ENCODE results near the gene HECTD4. TPM values are rescaled to one million over a fixed set of nuclear protein-coding genes. Genes with fewer than 3 reads are reported as not detected.
"Not testable (repeated sequence)": the region's sequence is repeated elsewhere in the genome, so short reads cannot be mapped to it uniquely, and the experiment has no call there.

The HECTD4 gene
- total RNA-seq, 2 experiments from 2014 or later = 39.3 to 47.8 TPM

DNA sequence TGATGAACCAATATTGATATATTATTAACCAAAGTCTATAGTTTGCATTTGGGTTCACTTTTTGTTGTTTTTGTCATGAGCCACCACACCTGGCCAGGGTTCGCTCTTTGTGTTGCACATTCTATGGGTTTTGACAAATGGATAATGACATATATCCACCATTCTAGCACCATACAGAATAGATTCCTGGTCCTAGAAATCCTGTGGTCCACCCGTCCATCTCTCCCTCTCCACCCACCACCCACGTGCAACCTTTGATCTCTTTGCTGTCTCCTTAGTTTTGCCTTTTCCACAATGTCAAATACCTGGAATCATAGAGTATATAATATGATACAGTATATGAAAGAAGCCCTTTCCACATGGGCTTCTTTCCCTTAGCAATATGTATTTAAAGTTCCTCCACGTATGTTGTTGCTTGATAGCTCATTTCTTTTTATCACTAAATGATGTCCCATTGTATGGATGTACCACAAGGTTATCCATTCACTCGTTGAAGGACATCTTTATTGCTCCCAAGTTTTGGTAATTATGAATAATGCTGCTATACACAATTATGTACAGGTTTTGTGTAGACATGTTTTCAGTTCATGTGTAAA lies 19.8 kb upstream of the HECTD4 start:
- ChIA-PET CTCF (interaction anchor here (0.7 to 1.3 kb wide), 3 partner anchors 9 to 18 kb away, joined by 3 to 5 read pairs (median 4); no protein-coding TSS in a partner anchor), POLR2A (no interaction called here)
- Mint-ChIP-seq H3K27me3 (ENCODE audit: low read depth) (no peaks in the 10 kb centered on the region), H3K27ac (no peak overlapping the region), H3K4me3 (no peak overlapping the region), H3K9me3 (ENCODE audit: insufficient read depth) (no peaks in the 10 kb centered on the region), H3K4me1 (ENCODE audit: low read depth) (peaks cover 17% of the 10 kb centered on the region), H3K36me3 (ENCODE audit: low read depth) (peaks cover 28% of the 10 kb centered on the region)
- DNase-seq (no peak), ATAC-seq (no peak)

DNA sequence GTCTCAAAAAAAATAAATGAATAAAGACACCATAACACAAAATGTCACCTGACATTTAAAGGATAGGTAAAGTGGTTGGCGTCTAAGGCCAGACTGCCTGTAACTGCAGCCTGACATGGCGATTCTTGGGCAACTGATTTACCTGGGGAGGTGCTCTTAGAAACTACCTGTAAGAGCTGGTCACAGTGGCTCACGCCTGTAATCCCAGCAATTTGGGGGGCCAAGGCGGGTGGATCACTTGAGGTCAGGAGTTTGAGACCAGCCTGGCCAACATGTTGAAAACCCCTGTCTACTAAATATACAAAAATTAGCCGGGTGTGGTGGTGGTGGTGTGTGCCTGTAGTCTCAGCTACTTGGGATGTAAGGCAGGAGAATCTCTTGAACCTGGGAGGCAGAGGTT lies 18.8 kb upstream of the HECTD4 start:
- DNase-seq (no peak), ATAC-seq (no peak)
- H3K4me3 Mint-ChIP-seq = no peak overlapping the region
- H3K27ac Mint-ChIP-seq = no peak overlapping the region
- POLR2A ChIA-PET = interaction anchor here (0.6 kb wide), 2 partner anchors 577 to 637 kb away, joined by 3 to 4 read pairs; no protein-coding TSS in a partner anchor
- H3K27me3 Mint-ChIP-seq (ENCODE audit: low read depth) = peaks cover 7% of the 10 kb centered on the region
- H3K9me3 Mint-ChIP-seq (ENCODE audit: insufficient read depth) = no peaks in the 10 kb centered on the region
- H3K4me1 Mint-ChIP-seq (ENCODE audit: low read depth) = peaks cover 9% of the 10 kb centered on the region
- H3K36me3 Mint-ChIP-seq (ENCODE audit: low read depth) = peaks cover 19% of the 10 kb centered on the region
- CTCF ChIA-PET = no interaction called here

DNA sequence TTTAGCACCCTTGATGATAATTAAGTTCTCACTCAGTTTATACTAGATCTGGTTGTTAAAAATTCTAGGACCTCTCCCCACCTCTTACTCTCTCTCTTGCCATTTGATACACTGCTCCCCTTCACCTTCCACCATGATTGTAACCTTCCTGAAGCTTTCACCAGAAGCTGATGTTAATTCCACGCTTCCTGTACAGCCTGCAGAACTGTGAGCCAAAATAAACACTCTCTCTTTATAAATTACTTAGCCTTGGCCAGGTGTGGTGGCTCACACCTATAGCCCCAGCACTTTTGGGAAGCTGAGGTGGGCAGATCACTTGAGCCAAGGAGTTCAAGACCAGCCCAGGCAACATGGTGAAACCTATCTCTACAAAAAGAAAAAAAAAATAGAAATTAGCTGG lies 11.1 kb upstream of the HECTD4 start:
- ChIA-PET CTCF (no interaction called here), POLR2A (no interaction called here)
- no peak overlapping the region for H3K4me3 Mint-ChIP-seq
- ATAC-seq (no peak), DNase-seq (no peak)
- H3K36me3 Mint-ChIP-seq (ENCODE audit: low read depth) = no peaks in the 10 kb centered on the region
- peaks cover 9% of the 10 kb centered on the region for H3K27me3 Mint-ChIP-seq (ENCODE audit: low read depth)
- H3K9me3 Mint-ChIP-seq (ENCODE audit: insufficient read depth) = peaks cover 4% of the 10 kb centered on the region
- no peak overlapping the region for H3K27ac Mint-ChIP-seq
- H3K4me1 Mint-ChIP-seq (ENCODE audit: low read depth) = no peaks in the 10 kb centered on the region

DNA sequence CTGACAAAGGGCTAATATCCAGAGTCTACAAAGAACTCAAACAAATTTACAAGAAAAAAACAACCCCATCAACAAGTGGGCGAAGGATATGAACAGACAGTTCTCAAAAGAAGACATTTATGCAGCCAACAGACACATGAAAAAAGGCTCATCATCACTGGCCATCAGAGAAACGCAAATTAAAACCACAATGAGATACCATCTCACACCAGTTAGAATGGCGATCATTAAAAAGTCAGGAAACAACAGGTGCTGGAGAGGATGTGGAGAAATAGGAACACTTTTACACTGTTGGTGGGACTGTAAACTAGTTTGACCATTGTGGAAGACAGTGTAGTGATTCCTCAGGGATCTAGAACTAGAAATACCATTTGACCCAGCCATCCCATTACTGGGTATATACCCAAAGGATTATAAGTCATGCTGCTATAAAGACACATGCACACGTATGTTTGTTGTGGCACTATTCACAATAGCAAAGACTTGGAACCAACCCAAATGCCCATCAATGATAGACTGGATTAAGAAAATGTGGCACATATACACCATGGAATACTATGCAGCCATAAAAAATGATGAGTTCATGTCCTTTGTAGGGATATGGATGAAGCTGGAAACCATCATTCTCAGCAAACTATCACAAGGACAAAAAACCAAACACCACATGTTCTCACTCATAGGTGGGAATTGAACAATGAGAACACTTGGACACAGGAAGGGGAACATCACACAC lies 7.9 kb upstream of the HECTD4 start:
- H3K27ac Mint-ChIP-seq; H3K4me3 Mint-ChIP-seq; DNase-seq; H3K9me3 Mint-ChIP-seq (ENCODE audit: insufficient read depth); H3K36me3 Mint-ChIP-seq (ENCODE audit: low read depth); H3K27me3 Mint-ChIP-seq (ENCODE audit: low read depth); POLR2A ChIA-PET; H3K4me1 Mint-ChIP-seq (ENCODE audit: low read depth); ATAC-seq: not testable (repeated sequence)
- CTCF ChIA-PET = interaction anchor here (0.8 kb wide), 1 partner anchor 192 kb away, joined by 4 read pairs; no protein-coding TSS in a partner anchor

DNA sequence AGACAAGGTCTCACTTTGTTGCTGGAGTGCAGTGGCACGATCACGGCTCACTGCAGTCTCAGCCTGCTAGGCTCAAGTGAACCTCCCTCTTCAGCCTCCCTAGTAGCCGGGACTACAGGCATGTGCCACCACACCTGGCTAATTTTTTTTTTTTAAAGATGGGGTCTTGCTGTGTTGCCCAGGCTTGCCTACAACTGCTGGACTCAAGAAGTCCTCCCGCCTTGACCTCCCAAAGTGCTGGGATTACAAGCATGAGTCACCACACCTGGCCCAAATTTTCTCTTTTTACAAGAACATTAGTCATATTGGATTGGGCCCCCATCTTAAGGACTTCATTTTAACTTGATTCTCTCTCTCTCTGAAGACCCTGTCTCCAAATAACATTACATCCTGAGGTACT lies 7.0 kb upstream of the HECTD4 start:
- POLR2A ChIA-PET = interaction anchor here (0.7 kb wide), 1 partner anchor 264 kb away, joined by 3 read pairs; the partner anchor contains the start of gene TRAFD1
- CTCF ChIA-PET = interaction anchor here (0.8 to 3.9 kb wide), 2 partner anchors 191 to 192 kb away, joined by 4 to 109 read pairs; no protein-coding TSS in a partner anchor
- Mint-ChIP-seq H3K4me1 (ENCODE audit: low read depth) (peaks cover 10% of the 10 kb centered on the region), H3K36me3 (ENCODE audit: low read depth) (no peaks in the 10 kb centered on the region), H3K27ac (no peak overlapping the region), H3K27me3 (ENCODE audit: low read depth) (peaks cover 5% of the 10 kb centered on the region), H3K4me3 (no peak overlapping the region), H3K9me3 (ENCODE audit: insufficient read depth) (no peaks in the 10 kb centered on the region)
- ATAC-seq (no peak), DNase-seq (no peak)

DNA sequence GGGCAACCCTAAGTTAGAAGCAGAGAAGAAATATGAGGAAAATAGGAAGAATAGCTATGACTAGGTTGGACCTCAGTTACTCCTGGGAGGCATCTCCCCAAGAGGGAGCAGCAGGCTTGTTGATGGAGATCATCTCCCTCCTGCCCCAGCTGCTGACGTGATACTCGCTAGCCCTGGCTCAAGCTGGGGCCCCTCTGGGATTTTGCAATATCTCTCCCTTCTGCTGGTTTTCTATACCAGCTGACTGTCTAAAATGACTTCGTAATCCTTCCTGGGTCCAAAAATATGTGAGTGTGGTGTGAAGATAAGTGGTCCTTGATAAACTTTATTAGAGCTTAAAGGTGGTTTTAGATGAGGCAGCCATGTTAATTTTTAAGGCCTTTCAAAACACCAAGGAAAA lies 4.5 kb upstream of the HECTD4 start:
- H3K27ac Mint-ChIP-seq = no peak overlapping the region
- H3K4me1 Mint-ChIP-seq (ENCODE audit: low read depth) = peaks cover 14% of the 10 kb centered on the region
- H3K36me3 Mint-ChIP-seq (ENCODE audit: low read depth) = no peaks in the 10 kb centered on the region
- ChIA-PET CTCF (interaction anchor here (0.6 to 3.9 kb wide), 43 partner anchors 9 to 756 kb away, joined by 3 to 109 read pairs (median 4); no protein-coding TSS in a partner anchor), POLR2A (interaction anchor here (1.0 to 1.1 kb wide), 2 partner anchors 189 to 262 kb away, joined by 4 read pairs; partner anchors contain the start of gene TRAFD1)
- no peak for ATAC-seq
- DNase-seq = no peak
- no peak overlapping the region for H3K4me3 Mint-ChIP-seq
- H3K27me3 Mint-ChIP-seq (ENCODE audit: low read depth) = peaks cover 5% of the 10 kb centered on the region
- H3K9me3 Mint-ChIP-seq (ENCODE audit: insufficient read depth) = no peaks in the 10 kb centered on the region

DNA sequence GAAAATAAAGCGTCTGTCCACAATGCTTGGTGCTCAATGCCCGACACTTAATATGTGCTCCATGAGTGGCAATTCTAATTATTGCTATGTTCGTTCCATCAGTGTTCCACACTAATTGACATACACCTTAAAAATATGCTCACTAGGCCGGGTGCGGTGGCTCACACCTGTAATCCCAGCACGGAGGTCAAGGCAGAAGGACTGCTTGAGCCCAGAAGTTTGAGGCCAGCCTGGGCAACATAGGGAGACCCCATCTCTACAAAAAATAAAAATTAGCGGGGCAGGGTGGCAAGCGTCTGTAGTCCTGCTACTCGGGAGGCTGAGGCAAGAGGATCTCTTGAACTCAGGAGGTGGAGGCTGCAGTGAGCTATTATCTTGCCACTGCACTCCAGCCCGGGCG lies 635 bp upstream of the HECTD4 start:
- Mint-ChIP-seq H3K27me3 (ENCODE audit: low read depth) (no peaks in the 10 kb centered on the region), H3K4me3 (peak overlapping the region; percentile 83), H3K27ac (peak overlapping the region; percentile 89), H3K36me3 (ENCODE audit: low read depth) (peaks cover 3% of the 10 kb centered on the region), H3K4me1 (ENCODE audit: low read depth) (peaks cover 32% of the 10 kb centered on the region), H3K9me3 (ENCODE audit: insufficient read depth) (no peaks in the 10 kb centered on the region)
- ChIA-PET CTCF (no interaction called here), POLR2A (no interaction called here)
- no peak for ATAC-seq
- no peak for DNase-seq

DNA sequence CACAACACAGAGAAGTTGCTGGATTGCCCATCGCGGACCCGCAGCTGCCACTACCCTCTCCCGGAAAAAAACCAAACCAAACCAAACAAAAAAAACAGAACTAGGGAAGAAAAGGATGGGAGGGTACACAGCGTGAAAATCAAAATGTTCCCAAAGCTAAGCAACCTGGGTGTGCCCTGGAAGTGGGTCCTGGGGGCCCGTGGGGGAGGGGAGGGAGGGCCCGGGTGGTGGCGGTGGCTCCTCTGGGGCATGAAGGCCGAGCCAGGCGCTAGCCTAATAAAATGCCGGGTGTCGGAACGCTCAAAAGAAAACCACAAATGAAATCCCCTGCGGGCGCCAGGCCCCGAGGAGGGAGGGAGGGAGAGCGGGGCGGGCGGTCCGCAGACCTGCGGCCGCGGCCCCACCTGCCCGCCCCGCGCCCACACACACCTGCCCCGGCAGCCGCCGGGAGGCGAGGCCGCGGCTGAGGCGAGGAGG lies 787 bp downstream of the HECTD4 start:
- ChIA-PET POLR2A (no interaction called here), CTCF (interaction anchor here (1.2 kb wide), 1 partner anchor 183 kb away, joined by 4 read pairs; no protein-coding TSS in a partner anchor)
- Mint-ChIP-seq H3K4me3 (peak overlapping the region; percentile 97), H3K36me3 (ENCODE audit: low read depth) (peaks cover 3% of the 10 kb centered on the region), H3K27me3 (ENCODE audit: low read depth) (no peaks in the 10 kb centered on the region), H3K9me3 (ENCODE audit: insufficient read depth) (no peaks in the 10 kb centered on the region), H3K27ac (peak overlapping the region; percentile 92), H3K4me1 (ENCODE audit: low read depth) (peaks cover 22% of the 10 kb centered on the region)
- peak; percentile 46 for DNase-seq
- peak; percentile 41 for ATAC-seq

DNA sequence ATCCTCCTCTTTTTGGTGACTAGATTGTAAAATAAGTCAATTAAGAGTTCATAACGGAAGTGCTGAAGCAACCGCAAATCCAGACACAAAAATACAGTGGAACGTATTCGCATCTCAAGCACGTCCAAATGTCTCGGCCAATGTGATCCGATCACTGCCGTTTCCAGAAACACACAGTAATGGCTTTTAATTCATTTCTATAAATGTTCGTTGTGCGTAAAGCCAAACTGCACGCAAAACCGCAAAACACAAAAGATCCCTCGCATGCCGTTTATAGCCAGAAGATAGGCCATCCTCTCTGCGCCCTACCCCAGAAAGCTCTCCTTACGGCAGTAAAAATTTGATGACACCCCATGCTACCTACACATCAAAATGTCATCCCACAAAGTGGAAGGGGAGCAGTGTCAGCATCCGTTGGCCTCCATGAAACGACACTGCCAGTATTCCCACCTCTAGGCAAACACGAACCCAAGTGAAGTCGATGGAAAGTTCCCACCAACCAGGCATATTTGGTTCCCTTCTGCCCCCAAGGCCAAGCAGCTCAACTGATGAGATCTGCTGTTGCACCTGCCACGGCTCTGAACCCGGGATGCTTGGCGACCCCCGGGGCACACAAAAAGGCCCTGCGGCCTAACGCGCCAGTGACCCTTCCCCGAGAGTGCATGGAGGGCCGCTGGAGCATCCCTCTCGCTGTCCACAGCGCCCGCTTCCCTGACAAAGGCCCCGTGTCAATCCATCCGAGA lies 1.4 kb downstream of the HECTD4 start:
- H3K9me3 Mint-ChIP-seq (ENCODE audit: insufficient read depth) = no peaks in the 10 kb centered on the region
- peaks cover 3% of the 10 kb centered on the region for H3K36me3 Mint-ChIP-seq (ENCODE audit: low read depth)
- peaks cover 22% of the 10 kb centered on the region for H3K4me1 Mint-ChIP-seq (ENCODE audit: low read depth)
- peak overlapping the region; percentile 92 for H3K27ac Mint-ChIP-seq
- DNase-seq = no peak
- POLR2A ChIA-PET = no interaction called here
- peak overlapping the region; percentile 97 for H3K4me3 Mint-ChIP-seq
- CTCF ChIA-PET = interaction anchor here (1.2 kb wide), 1 partner anchor 183 kb away, joined by 4 read pairs; no protein-coding TSS in a partner anchor
- H3K27me3 Mint-ChIP-seq (ENCODE audit: low read depth) = no peaks in the 10 kb centered on the region
- no peak for ATAC-seq

DNA sequence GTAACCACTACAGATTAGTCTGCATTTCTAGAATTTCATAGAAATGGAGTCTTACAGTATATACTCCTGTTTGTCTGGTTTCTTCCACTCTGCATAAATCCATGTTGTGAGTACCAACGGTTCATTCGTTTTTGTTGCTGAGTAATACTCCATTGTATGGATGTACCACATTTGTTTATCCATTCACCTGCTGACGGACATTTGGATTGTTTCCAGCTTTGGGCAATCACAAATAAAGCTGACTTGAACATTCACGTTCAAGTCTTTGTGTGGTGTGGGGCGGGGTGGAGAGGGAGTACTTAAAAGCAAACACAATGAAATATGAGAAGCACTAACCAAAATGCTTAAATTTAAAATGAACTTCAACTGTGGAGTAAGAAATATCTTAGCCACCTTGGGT lies 7.1 kb downstream of the HECTD4 start:
- ChIA-PET POLR2A (no interaction called here), CTCF (no interaction called here)
- Mint-ChIP-seq H3K4me1 (ENCODE audit: low read depth) (peaks cover 10% of the 10 kb centered on the region), H3K36me3 (ENCODE audit: low read depth) (no peaks in the 10 kb centered on the region), H3K27ac (no peak overlapping the region), H3K9me3 (ENCODE audit: insufficient read depth) (no peaks in the 10 kb centered on the region), H3K4me3 (no peak overlapping the region), H3K27me3 (ENCODE audit: low read depth) (no peaks in the 10 kb centered on the region)
- DNase-seq = no peak
- ATAC-seq = no peak

DNA sequence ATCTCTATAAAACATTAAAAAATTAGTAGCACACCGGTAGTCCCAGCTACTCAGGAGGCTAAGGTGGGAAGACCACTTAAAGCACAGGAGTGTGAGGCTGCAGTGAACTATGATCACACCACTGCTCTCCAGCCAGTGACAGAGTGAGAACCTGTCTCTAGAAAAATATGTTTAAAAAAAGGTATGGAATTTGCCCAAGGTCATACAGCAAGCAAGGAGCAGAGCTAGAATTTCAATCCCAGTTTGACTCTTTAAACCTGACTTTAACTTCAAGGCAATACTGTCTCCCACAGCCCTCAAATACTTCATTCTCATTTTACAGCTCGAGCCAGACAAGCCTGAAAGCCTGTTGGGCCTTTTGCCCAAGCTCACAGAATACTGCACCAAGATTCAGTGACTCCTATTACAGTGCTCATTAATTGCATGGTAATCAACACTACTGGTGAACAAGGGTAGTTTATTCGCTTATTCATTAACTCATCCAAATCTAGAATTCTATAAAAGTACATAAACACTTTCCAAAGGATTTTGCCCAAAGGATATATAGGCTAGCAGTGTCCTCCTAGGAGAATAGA lies 8.0 kb downstream of the HECTD4 start:
- Mint-ChIP-seq H3K27me3 (ENCODE audit: low read depth) (no peaks in the 10 kb centered on the region), H3K4me3 (no peak overlapping the region), H3K27ac (no peak overlapping the region), H3K9me3 (ENCODE audit: insufficient read depth) (no peaks in the 10 kb centered on the region), H3K4me1 (ENCODE audit: low read depth) (peaks cover 6% of the 10 kb centered on the region), H3K36me3 (ENCODE audit: low read depth) (no peaks in the 10 kb centered on the region)
- CTCF ChIA-PET = interaction anchor here (0.5 to 0.9 kb wide), 2 partner anchors 13 to 52 kb away, joined by 3 read pairs; no protein-coding TSS in a partner anchor
- POLR2A ChIA-PET = no interaction called here
- no peak for DNase-seq
- ATAC-seq = no peak

All from activated CD8-positive, alpha-beta T cell treated with anti-CD3 and anti-CD28 coated beads, Interleukin-2, amount 10 ng/mL, durations not matched to agents 7 days and 5 days (primary cell).